GM23338 (cell line): ENCODE data around the gene BRD7. TPM values are rescaled to one million over a fixed set of nuclear protein-coding genes. Genes with fewer than 3 reads are reported as not detected.

Experiments
- ATAC-seq: fragments of 200-7000 bp; cut with Tn5 transposase; 3 replicates; pipeline ENCODE4 v1.9.1; 2020
- DNase-seq: peaks from one replicate; pipeline ENCODE4 v3.0.0-alpha.2; 2015; ENCODE audit warnings: low spot score
- H2AFZ ChIP-seq: fragments of 200-600 bp; sonication (generic); 2 replicates; pipeline ENCODE4 v1.8.0; 2016; ENCODE audit warnings: antibody characterized with exemption, mild to moderate bottlenecking, moderate library complexity
- H3F3A ChIP-seq: fragments of 200-600 bp; sonication (generic); replicated peaks from 2 replicates; pipeline ENCODE4 v1.8.0; 2017; ENCODE audit warnings: antibody characterized with exemption, mixed run types, low read depth
- H3K27ac ChIP-seq: fragments of 200-600 bp; sonication (generic); 2 replicates; pipeline ENCODE4 v1.6.1; 2016; ENCODE audit warnings: low read depth
- H3K27me3 ChIP-seq: fragments of 200-600 bp; sonication (generic); 2 replicates; pipeline ENCODE4 v1.8.0; 2016; ENCODE audit warnings: mild to moderate bottlenecking, mixed run types, moderate library complexity; ENCODE audit not compliant: insufficient read depth
- H3K36me3 ChIP-seq: fragments of 200-600 bp; sonication (generic); 2 replicates; pipeline ENCODE4 v1.8.0; 2016; ENCODE audit warnings: mild to moderate bottlenecking; ENCODE audit not compliant: insufficient read depth
- H3K4me1 ChIP-seq: fragments of 200-600 bp; sonication (generic); 2 replicates; pipeline ENCODE4 v1.8.0; 2016; ENCODE audit warnings: mild to moderate bottlenecking, moderate library complexity; ENCODE audit not compliant: insufficient read depth
- H3K4me2 ChIP-seq: fragments of 200-600 bp; sonication (generic); 2 replicates; pipeline ENCODE4 v1.7.1; 2017; ENCODE audit warnings: mixed run types
- H3K4me3 ChIP-seq: fragments of 200-600 bp; sonication (generic); 2 replicates; pipeline ENCODE4 v1.6.1; 2016; ENCODE audit warnings: mixed run types
- H3K79me2 ChIP-seq: fragments of 200-600 bp; sonication (generic); replicated peaks from 2 replicates; pipeline ENCODE4 v1.8.0; 2017; ENCODE audit warnings: mild to moderate bottlenecking; ENCODE audit not compliant: insufficient read depth
- H3K9me2 ChIP-seq: fragments of 200-600 bp; sonication (generic); 2 replicates; pipeline ENCODE4 v1.8.0; 2017; ENCODE audit not compliant: insufficient read depth
- H4K20me1 ChIP-seq: fragments of 200-600 bp; sonication (generic); replicated peaks from 2 replicates; pipeline ENCODE4 v1.8.0; 2017; ENCODE audit warnings: mild to moderate bottlenecking; ENCODE audit not compliant: insufficient read depth
- H3K27ac Mint-ChIP-seq: 2 replicates; pipeline ENCODE4 v1.8.0; 2020; ENCODE audit warnings: inconsistent platforms, mild to moderate bottlenecking, moderate library complexity, mixed read lengths
- H3K27me3 Mint-ChIP-seq: 3 replicates; pipeline ENCODE4 v1.8.0; 2022; ENCODE audit warnings: low read depth, mild to moderate bottlenecking, moderate library complexity, mixed read lengths, inconsistent platforms; ENCODE audit not compliant: insufficient read depth, poor library complexity
- H3K36me3 Mint-ChIP-seq: 3 replicates; pipeline ENCODE4 v1.8.0; 2021; ENCODE audit warnings: low read depth, mild to moderate bottlenecking, inconsistent platforms, moderate library complexity, mixed read lengths
- H3K4me1 Mint-ChIP-seq: 3 replicates; pipeline ENCODE4 v1.8.0; 2020; ENCODE audit warnings: mild to moderate bottlenecking, inconsistent platforms, mixed read lengths
- H3K4me3 Mint-ChIP-seq: 3 replicates; pipeline ENCODE4 v1.8.0; 2021; ENCODE audit warnings: moderate library complexity, mild to moderate bottlenecking, inconsistent platforms, mixed read lengths
- H3K9me3 Mint-ChIP-seq: 3 replicates; pipeline ENCODE4 v1.8.0; 2020; ENCODE audit warnings: moderate library complexity, mild to moderate bottlenecking, inconsistent platforms, mixed read lengths
- CREB1 ChIP-seq: fragments of 250-450 bp; sonication (Bioruptor Pico); IDR thresholded peaks from 2 replicates; pipeline ENCODE4 v1.5.0; 2020; ENCODE audit warnings: low read depth, mild to moderate bottlenecking, moderate library complexity
- CTCF ChIP-seq, 2 experiments: fragments of 200-600 bp in 1 of 2; sonication (generic) in 1 of 2; conservative IDR thresholded peaks; 2 replicates each; pipeline versions ENCODE4 v1.5.1 to v1.6.1; 2016 to 2017; ENCODE audit warnings: antibody characterized with exemption in 2 of 2, low read depth in 2 of 2, mild to moderate bottlenecking in 2 of 2, moderate library complexity in 1 of 2
- ETS1 ChIP-seq: IDR thresholded peaks from 2 replicates; pipeline ENCODE4 v1.6.1; 2016; ENCODE audit warnings: antibody characterized with exemption
- EZH2 ChIP-seq: fragments of 200-600 bp; sonication (generic); IDR thresholded peaks from one replicate; pipeline ENCODE4 v1.8.0; 2017; ENCODE audit warnings: antibody characterized with exemption, mild to moderate bottlenecking, low read depth; ENCODE audit not compliant: unreplicated experiment
- EZH2phosphoT487 ChIP-seq: fragments of 200-600 bp; sonication (generic); IDR thresholded peaks from one replicate; pipeline ENCODE4 v1.8.1; 2018; ENCODE audit warnings: antibody characterized with exemption; ENCODE audit not compliant: unreplicated experiment
- JUNB ChIP-seq: IDR thresholded peaks from one replicate; pipeline ENCODE4 v1.6.1; 2016; ENCODE audit warnings: antibody characterized with exemption; ENCODE audit not compliant: unreplicated experiment
- NANOG ChIP-seq: IDR thresholded peaks from 2 replicates; pipeline ENCODE4 v1.6.1; 2016; ENCODE audit warnings: antibody characterized with exemption, borderline replicate concordance
- POLR2AphosphoS5 ChIP-seq: IDR thresholded peaks from 2 replicates; pipeline ENCODE4 v1.6.1; 2016; ENCODE audit warnings: antibody characterized with exemption, low read depth
- REST ChIP-seq: IDR thresholded peaks from one replicate; pipeline ENCODE4 v1.6.1; 2018; ENCODE audit warnings: antibody characterized with exemption; ENCODE audit not compliant: unreplicated experiment
- STAT1 ChIP-seq: IDR thresholded peaks from one replicate; pipeline ENCODE4 v1.6.1; 2016; ENCODE audit warnings: antibody characterized with exemption; ENCODE audit not compliant: unreplicated experiment
- ZNF114 ChIP-seq: fragments of 250-450 bp; sonication (Bioruptor Pico); IDR thresholded peaks from 2 replicates; pipeline ENCODE4 v1.5.0; 2020; ENCODE audit warnings: mild to moderate bottlenecking, moderate library complexity
- ZNF331 ChIP-seq: fragments of 250-450 bp; sonication (Bioruptor Pico); IDR thresholded peaks from 2 replicates; pipeline ENCODE4 v1.5.0; 2020; ENCODE audit warnings: low read depth, mild to moderate bottlenecking, moderate library complexity
- ZNF462 ChIP-seq: fragments of 250-450 bp; sonication (Bioruptor Pico); IDR thresholded peaks from 2 replicates; pipeline ENCODE4 v1.5.0; 2020; ENCODE audit warnings: mild to moderate bottlenecking, moderate library complexity
- polyA plus RNA-seq: library from polyadenylated mRNA; unstranded; fragments of >200 nt; fragmentation: Nextera tagmentation; extraction: Ambion mirVana; gene quantifications from 2 replicates; pipeline ENCODE4 v1.2.1, GENCODE V29; 2016
- total RNA-seq: library from RNA; depleted of rRNA; stranded (reverse); fragments of >200 nt; shearing (Covaris generic); gene quantifications from 2 replicates; pipeline ENCODE4 v1.2.3, GENCODE V29; 2014

The BRD7 gene
- total and polyA plus RNA-seq, 2 experiments from 2014 or later: 93.0 to 149 TPM

GRCh38 chr16:50367777-50368409 lies 895 bp downstream of the BRD7 start:
- DNase-seq (peak; percentile 33), ATAC-seq (no peak)
- peaks cover 8% of the 10 kb centered on the region for H3K27me3 Mint-ChIP-seq
- Histone ChIP-seq H4K20me1 (peaks cover 27% of the 10 kb centered on the region), H3K9me2 (no peaks in the 10 kb centered on the region), H3K4me2 (peak overlapping the region; percentile 81), H3K36me3 (peaks cover 12% of the 10 kb centered on the region; the same call in 1 of the 2 replicates), H3K4me1 (peaks cover 21% of the 10 kb centered on the region), H3K27ac (peak overlapping the region; percentile 88), H3K4me3 (peak overlapping the region; percentile 90), H2AFZ (peak overlapping the region; percentile 88), H3K27me3 (no peaks in the 10 kb centered on the region), H3F3A (no peaks in the 10 kb centered on the region), H3K79me2 (peaks cover 55% of the 10 kb centered on the region)
- peaks cover 10% of the 10 kb centered on the region for H3K4me1 Mint-ChIP-seq
- peak overlapping the region; percentile 91 for H3K4me3 Mint-ChIP-seq
- no peak for TF ChIP-seq ZNF462 (CRISPR knock-in tag)
- no peak for TF ChIP-seq EZH2phosphoT487
- no peak for TF ChIP-seq JUNB
- TF ChIP-seq CREB1 (CRISPR knock-in tag): no peak
- no peak for TF ChIP-seq ETS1
- no peak for TF ChIP-seq STAT1
- no peak for TF ChIP-seq ZNF114 (CRISPR knock-in tag)
- TF ChIP-seq NANOG: no peak
- no peak for TF ChIP-seq EZH2
- no peak for TF ChIP-seq ZNF331 (CRISPR knock-in tag)
- no peak for TF ChIP-seq REST
- TF ChIP-seq POLR2AphosphoS5: no peak
- TF ChIP-seq CTCF (conservative IDR thresholded peaks at IDR 0.05; ENCODE audit: low read depth in 2 of 2): no peak
- H3K27ac Mint-ChIP-seq: peak overlapping the region; percentile 83
- no peaks in the 10 kb centered on the region for H3K9me3 Mint-ChIP-seq
- H3K36me3 Mint-ChIP-seq: peaks cover 41% of the 10 kb centered on the region
